Activated naive CD8-positive, alpha-beta T cell treated with anti-CD3 and anti-CD28 coated beads, Interleukin-2, amount 50 U/mL, for 24 hours (primary cell): ENCODE measurements around the gene CDH8.

Experiments used
- ATAC-seq: fragments of 150-1000 bp; cut with Tn5 transposase; one replicate; pipeline ENCODE4 v1.10.0; 2021
- DNase-seq: peaks from one replicate; pipeline ENCODE4 v3.0.0; 2021
- H3K27ac Mint-ChIP-seq: one replicate; pipeline ENCODE4 v1.8.0; 2021; ENCODE audit warnings: mild to moderate bottlenecking, mixed read lengths
- H3K27me3 Mint-ChIP-seq: one replicate; pipeline ENCODE4 v1.8.0; 2021; ENCODE audit warnings: mixed read lengths
- H3K36me3 Mint-ChIP-seq: one replicate; pipeline ENCODE4 v1.8.0; 2021; ENCODE audit warnings: low read depth, mixed read lengths
- H3K4me1 Mint-ChIP-seq: one replicate; pipeline ENCODE4 v1.8.0; 2021; ENCODE audit warnings: mixed read lengths
- H3K4me3 Mint-ChIP-seq: one replicate; pipeline ENCODE4 v1.8.0; 2021; ENCODE audit warnings: mild to moderate bottlenecking, moderate library complexity, mixed read lengths
- H3K9me3 Mint-ChIP-seq: one replicate; pipeline ENCODE4 v1.8.0; 2021; ENCODE audit warnings: mixed read lengths

CDH8 gene

GRCh38 chr16:61671161-61671560, 365.1 kb downstream of the CDH8 start:
- Mint-ChIP-seq H3K4me3 (no peak overlapping the region), H3K27ac (no peak overlapping the region), H3K4me1 (no peaks in the 10 kb centered on the region), H3K27me3 (no peaks in the 10 kb centered on the region), H3K9me3 (peaks cover 28% of the 10 kb centered on the region), H3K36me3 (no peaks in the 10 kb centered on the region)
- DNase-seq (no peak), ATAC-seq (no peak)

GRCh38 chr16:61665512-61665911, 370.7 kb downstream of the CDH8 start:
- H3K4me3 Mint-ChIP-seq = no peak overlapping the region
- no peak for ATAC-seq
- no peak for DNase-seq
- H3K9me3 Mint-ChIP-seq = peaks cover 23% of the 10 kb centered on the region
- no peaks in the 10 kb centered on the region for H3K36me3 Mint-ChIP-seq
- no peak overlapping the region for H3K27ac Mint-ChIP-seq
- H3K4me1 Mint-ChIP-seq = no peaks in the 10 kb centered on the region
- no peaks in the 10 kb centered on the region for H3K27me3 Mint-ChIP-seq

- H3K27me3 Mint-ChIP-seq = no peaks in the 10 kb centered on the region
- ATAC-seq = no peak
- no peaks in the 10 kb centered on the region for H3K4me1 Mint-ChIP-seq
- no peak overlapping the region for H3K27ac Mint-ChIP-seq
- peaks cover 20% of the 10 kb centered on the region for H3K9me3 Mint-ChIP-seq
- DNase-seq = no peak
- H3K4me3 Mint-ChIP-seq = no peak overlapping the region
- no peaks in the 10 kb centered on the region for H3K36me3 Mint-ChIP-seq
These were observed 376.3 kb downstream of the CDH8 start for GRCh38 chr16:61659936-61660335.

GRCh38 chr16:61654962-61655361, 381.3 kb downstream of the CDH8 start:
- H3K4me1 Mint-ChIP-seq = no peaks in the 10 kb centered on the region
- H3K36me3 Mint-ChIP-seq = no peaks in the 10 kb centered on the region
- H3K4me3 Mint-ChIP-seq = no peak overlapping the region
- H3K27ac Mint-ChIP-seq = no peak overlapping the region
- H3K27me3 Mint-ChIP-seq = no peaks in the 10 kb centered on the region
- ATAC-seq (no peak), DNase-seq (no peak)
- peaks cover 17% of the 10 kb centered on the region for H3K9me3 Mint-ChIP-seq

DNA sequence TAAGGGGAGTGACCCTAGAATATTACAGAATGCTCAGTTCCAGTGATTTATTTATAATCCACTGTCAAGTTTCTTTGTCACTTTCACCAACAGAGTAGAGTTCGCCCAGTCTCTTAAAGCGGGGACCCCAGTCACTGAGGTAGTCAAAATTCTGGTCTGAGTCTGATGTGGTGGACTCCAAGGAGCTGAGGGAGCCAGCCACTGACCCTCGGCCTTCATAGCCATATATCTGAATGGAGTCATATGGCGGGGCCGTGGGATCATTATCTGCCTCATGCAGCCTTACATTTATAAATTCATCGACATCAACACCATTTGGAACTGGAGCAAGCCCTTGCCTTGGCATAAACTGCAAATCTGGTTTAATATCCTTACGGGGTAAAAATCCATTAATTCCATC, 382.7 kb downstream of the CDH8 start:
- no peaks in the 10 kb centered on the region for H3K4me1 Mint-ChIP-seq
- H3K9me3 Mint-ChIP-seq = peaks cover 13% of the 10 kb centered on the region
- H3K27me3 Mint-ChIP-seq = no peaks in the 10 kb centered on the region
- DNase-seq = no peak
- no peaks in the 10 kb centered on the region for H3K36me3 Mint-ChIP-seq
- H3K27ac Mint-ChIP-seq = no peak overlapping the region
- no peak overlapping the region for H3K4me3 Mint-ChIP-seq
- ATAC-seq = no peak

DNA sequence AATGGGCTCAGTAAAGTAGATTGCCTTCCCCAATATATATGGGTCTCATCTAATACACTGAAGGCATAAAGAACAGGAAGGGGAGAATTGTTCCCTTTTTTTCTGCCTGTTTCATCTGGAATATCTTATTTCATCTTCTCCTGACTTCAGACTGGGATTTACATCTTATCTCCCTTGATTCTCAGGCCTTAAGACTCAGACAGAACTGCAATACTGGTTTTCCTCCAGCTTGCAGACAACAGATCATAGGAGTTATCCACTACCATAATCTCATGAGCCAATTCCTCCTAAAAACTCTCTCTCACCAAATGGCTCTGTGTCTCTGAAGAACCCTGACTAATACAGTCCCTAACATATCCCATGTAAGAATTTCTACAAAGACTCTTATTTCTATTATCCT, 390.7 kb downstream of the CDH8 start:
- Mint-ChIP-seq H3K27ac (no peak overlapping the region), H3K27me3 (no peaks in the 10 kb centered on the region), H3K36me3 (no peaks in the 10 kb centered on the region), H3K4me3 (no peak overlapping the region), H3K9me3 (peaks cover 13% of the 10 kb centered on the region), H3K4me1 (no peaks in the 10 kb centered on the region)
- DNase-seq (no peak), ATAC-seq (no peak)

GRCh38 chr16:61644736-61645135, 391.5 kb downstream of the CDH8 start:
- no peak for DNase-seq
- no peaks in the 10 kb centered on the region for H3K4me1 Mint-ChIP-seq
- no peak overlapping the region for H3K27ac Mint-ChIP-seq
- H3K36me3 Mint-ChIP-seq = no peaks in the 10 kb centered on the region
- no peak for ATAC-seq
- no peak overlapping the region for H3K4me3 Mint-ChIP-seq
- peaks cover 9% of the 10 kb centered on the region for H3K9me3 Mint-ChIP-seq
- no peaks in the 10 kb centered on the region for H3K27me3 Mint-ChIP-seq

GRCh38 chr16:61617219-61617783, 418.9 kb downstream of the CDH8 start:
- DNase-seq = no peak
- peaks cover 5% of the 10 kb centered on the region for H3K9me3 Mint-ChIP-seq
- no peaks in the 10 kb centered on the region for H3K36me3 Mint-ChIP-seq
- ATAC-seq = no peak
- H3K27me3 Mint-ChIP-seq = no peaks in the 10 kb centered on the region
- H3K4me3 Mint-ChIP-seq = no peak overlapping the region
- no peaks in the 10 kb centered on the region for H3K4me1 Mint-ChIP-seq
- H3K27ac Mint-ChIP-seq = no peak overlapping the region

- DNase-seq = no peak
- Mint-ChIP-seq H3K4me3 (no peak overlapping the region), H3K27ac (no peak overlapping the region), H3K36me3 (no peaks in the 10 kb centered on the region), H3K4me1 (no peaks in the 10 kb centered on the region), H3K9me3 (peaks cover 10% of the 10 kb centered on the region), H3K27me3 (no peaks in the 10 kb centered on the region)
- no peak for ATAC-seq
These were observed 420.1 kb downstream of the CDH8 start for GRCh38 chr16:61616088-61616487.

DNA sequence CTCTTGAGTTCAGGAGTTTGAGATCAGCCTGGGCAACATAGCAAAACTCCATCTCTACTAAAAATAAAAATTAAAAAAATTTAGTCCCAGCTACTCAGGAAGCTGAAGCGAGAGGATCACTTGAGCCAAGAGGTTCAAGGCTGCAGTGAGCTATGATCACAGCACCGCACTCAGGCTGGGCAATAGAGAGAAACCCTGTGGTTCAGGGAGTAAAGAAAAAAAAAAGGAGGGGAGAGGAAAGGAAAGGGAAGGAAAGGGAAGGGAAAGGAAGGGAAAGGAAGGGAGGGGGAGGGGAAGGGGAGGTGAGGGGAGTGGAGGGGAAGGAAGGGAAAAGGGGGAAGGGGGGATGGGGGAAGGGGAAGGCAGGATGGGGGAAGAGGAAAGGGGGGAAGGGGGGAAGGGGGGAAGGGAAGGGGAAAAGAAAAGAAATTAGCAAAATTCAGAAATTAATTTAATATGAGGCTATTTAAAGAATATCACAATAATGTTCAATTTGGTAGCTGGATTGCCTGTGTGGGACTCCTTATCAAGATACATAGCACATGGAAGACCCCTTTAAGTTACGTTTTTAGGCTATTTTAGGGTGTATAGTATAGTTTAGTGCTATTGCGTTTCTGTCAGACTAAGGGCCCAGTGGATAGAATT, 424.3 kb downstream of the CDH8 start:
- no peaks in the 10 kb centered on the region for H3K27me3 Mint-ChIP-seq
- ATAC-seq (no peak), DNase-seq (no peak)
- H3K27ac Mint-ChIP-seq = no peak overlapping the region
- no peak overlapping the region for H3K4me3 Mint-ChIP-seq
- peaks cover 24% of the 10 kb centered on the region for H3K9me3 Mint-ChIP-seq
- H3K4me1 Mint-ChIP-seq = no peaks in the 10 kb centered on the region
- no peaks in the 10 kb centered on the region for H3K36me3 Mint-ChIP-seq

DNA sequence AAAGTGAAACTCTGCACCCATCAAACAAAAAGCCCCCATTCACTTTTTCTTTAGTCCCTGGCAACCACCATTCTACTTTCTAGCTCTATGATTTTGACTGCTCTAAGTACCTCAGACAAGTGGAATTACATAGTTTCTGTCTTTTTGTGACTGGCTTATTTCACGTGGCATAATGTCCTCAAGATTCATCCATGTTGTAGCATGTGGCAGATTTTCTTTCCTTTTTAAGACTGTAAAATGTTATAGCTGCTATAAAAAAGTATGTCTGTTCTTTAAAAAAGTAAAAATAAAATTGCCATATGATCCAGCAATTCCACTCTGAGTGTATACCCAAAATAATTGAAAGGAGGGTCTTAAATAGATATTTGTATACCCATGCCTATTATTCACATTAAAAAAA, 429.7 kb downstream of the CDH8 start:
- no peak overlapping the region for H3K4me3 Mint-ChIP-seq
- DNase-seq = no peak
- ATAC-seq = no peak
- no peaks in the 10 kb centered on the region for H3K27me3 Mint-ChIP-seq
- H3K4me1 Mint-ChIP-seq = no peaks in the 10 kb centered on the region
- H3K27ac Mint-ChIP-seq = no peak overlapping the region
- H3K9me3 Mint-ChIP-seq = peaks cover 40% of the 10 kb centered on the region
- no peaks in the 10 kb centered on the region for H3K36me3 Mint-ChIP-seq
